Measurements from ENCODE around the gene S100A14.
"Not testable (repeated sequence)": the region's sequence is repeated elsewhere in the genome, so short reads cannot be mapped to it uniquely, and the experiment has no call there.

S100A14 gene

GRCh38 chr1:153614906-153615305 lies 1.2 kb downstream of the S100A14 start:
- DNase-seq (ENCODE audit: low spot score) = no peak

- no peak for DNase-seq (ENCODE audit: low spot score)
Measured at GRCh38 chr1:153614189-153614900, 1.8 kb downstream of the S100A14 start.

- DNase-seq (ENCODE audit: low spot score) = no peak
Measured at GRCh38 chr1:153613406-153613805, 2.7 kb downstream of the S100A14 start.

- DNase-seq (ENCODE audit: low spot score) = no peak
Measured at GRCh38 chr1:153612755-153613331, 3.3 kb downstream of the S100A14 start, which contains the start of gene S100A16. Gene S100A16 (minus strand): TSS chr1:153613137. CDS start chr1:153608151, 4,986 bp downstream.

- no peak for DNase-seq (ENCODE audit: low spot score)
Measured at GRCh38 chr1:153612111-153612754, 3.9 kb downstream of the S100A14 start.

- DNase-seq (ENCODE audit: low spot score) = no peak
Measured at GRCh38 chr1:153611356-153611755, 4.8 kb downstream of the S100A14 start.

GRCh38 chr1:153610811-153611301 lies 5.3 kb downstream of the S100A14 start:
- DNase-seq (ENCODE audit: low spot score) = no peak

GRCh38 chr1:153610334-153610733 lies 5.8 kb downstream of the S100A14 start:
- DNase-seq (ENCODE audit: low spot score) = no peak

GRCh38 chr1:153609585-153609907 lies 6.6 kb downstream of the S100A14 start:
- DNase-seq (ENCODE audit: low spot score) = no peak

- peak; percentile 99 for DNase-seq (ENCODE audit: low spot score)
Measured at GRCh38 chr1:153608742-153609584, 7.2 kb downstream of the S100A14 start.

- DNase-seq (ENCODE audit: low spot score) = no peak
Measured at GRCh38 chr1:153608089-153608682, 7.9 kb downstream of the S100A14 start.

GRCh38 chr1:153607381-153607780 lies 8.7 kb downstream of the S100A14 start:
- DNase-seq (ENCODE audit: low spot score) = no peak

- no peak for DNase-seq (ENCODE audit: low spot score)
Measured at GRCh38 chr1:153606194-153606593, 9.9 kb downstream of the S100A14 start.

GRCh38 chr1:153602749-153603148 lies 13.4 kb downstream of the S100A14 start:
- DNase-seq (ENCODE audit: low spot score) = no peak

- no peak for DNase-seq (ENCODE audit: low spot score)
Measured at GRCh38 chr1:153599847-153600246, 16.3 kb downstream of the S100A14 start.

- DNase-seq (ENCODE audit: low spot score) = peak; percentile 65
Measured at GRCh38 chr1:153598309-153599172, 17.6 kb downstream of the S100A14 start.

- no peak for DNase-seq (ENCODE audit: low spot score)
Measured at GRCh38 chr1:153597206-153597605, 18.9 kb downstream of the S100A14 start.

- peak; percentile 81 for DNase-seq (ENCODE audit: low spot score)
Measured at GRCh38 chr1:153592748-153593147, 23.4 kb downstream of the S100A14 start.

GRCh38 chr1:153588482-153588881 lies 27.6 kb downstream of the S100A14 start:
- no peak for DNase-seq (ENCODE audit: low spot score)

- not testable (repeated sequence) for DNase-seq (ENCODE audit: low spot score)
Measured at GRCh38 chr1:153588033-153588432, 28.1 kb downstream of the S100A14 start.

GRCh38 chr1:153587314-153587713 lies 28.8 kb downstream of the S100A14 start:
- no peak for DNase-seq (ENCODE audit: low spot score)

Measured in COLO829 (cell line).